HG02642 (cell line): ENCODE results near the gene ANKRD42.
"Not testable (repeated sequence)": the region's sequence is repeated elsewhere in the genome, so short reads cannot be mapped to it uniquely, and the experiment has no call there.

ENCODE experiments used
- ATAC-seq: cut with Tn5 transposase; IDR thresholded peaks from one replicate; pipeline ENCODE4 v1.9.1; 2021; ENCODE audit warnings: mild to moderate bottlenecking; ENCODE audit not compliant: unreplicated experiment, poor library complexity

ANKRD42 gene

DNA sequence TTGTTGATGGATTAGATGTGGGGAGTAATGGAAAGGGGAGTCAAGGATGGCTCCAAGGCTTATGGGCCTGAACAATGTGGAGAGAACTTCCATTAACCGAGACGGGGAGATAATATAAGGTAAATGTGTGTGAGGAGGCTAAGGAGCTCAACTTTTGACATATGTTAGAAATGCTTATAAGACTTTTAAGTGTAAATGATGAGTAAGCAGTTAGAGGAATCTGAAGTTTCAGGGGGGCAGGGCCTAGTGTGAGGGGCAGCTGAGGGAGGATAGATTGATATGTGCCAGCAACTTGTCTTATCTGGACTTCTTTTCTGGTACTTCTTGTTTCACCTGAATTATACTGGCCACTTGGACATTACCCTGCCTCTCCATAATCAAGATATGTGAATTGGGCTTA is 29.9 kb downstream of the ANKRD42 start:
- no peak for ATAC-seq

DNA sequence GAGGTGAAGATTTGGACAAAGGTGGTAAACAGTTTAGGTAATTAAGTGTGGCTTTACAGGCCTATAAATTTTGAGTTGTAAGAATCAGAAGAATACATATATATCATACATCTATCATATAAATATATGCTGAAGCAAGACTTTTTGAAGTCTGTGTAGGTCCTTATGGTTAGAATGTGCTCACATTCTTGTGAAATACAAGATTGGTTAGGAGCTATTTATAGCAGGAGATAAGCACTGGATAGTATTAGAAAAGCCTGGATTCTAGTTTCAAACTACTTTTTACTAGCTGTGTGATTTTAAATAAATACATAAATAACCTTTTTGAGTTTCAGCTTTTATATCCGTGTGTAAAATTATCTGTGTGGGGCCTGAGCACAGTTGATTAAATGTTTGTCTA is 42.3 kb downstream of the ANKRD42 start:
- no peak for ATAC-seq

DNA sequence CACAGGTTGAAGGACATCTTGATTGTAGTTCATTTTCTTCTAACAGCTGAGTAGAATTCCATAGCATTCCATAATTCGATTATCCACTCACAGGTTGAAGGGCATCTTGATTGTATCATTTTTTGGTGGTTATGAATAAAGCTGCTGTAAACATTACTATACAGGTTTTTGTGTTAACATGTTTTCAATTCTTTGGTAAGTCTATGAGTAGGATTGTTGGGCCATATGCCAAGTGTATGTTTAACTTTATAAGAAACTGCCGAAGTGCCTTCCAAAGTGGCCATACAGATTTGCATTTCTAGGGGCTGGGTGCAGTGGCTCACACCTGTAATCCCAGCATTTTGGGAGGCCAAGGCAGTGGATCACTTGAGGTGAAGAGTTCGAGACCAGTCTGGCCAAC is 44.6 kb downstream of the ANKRD42 start:
- ATAC-seq, result no peak

DNA sequence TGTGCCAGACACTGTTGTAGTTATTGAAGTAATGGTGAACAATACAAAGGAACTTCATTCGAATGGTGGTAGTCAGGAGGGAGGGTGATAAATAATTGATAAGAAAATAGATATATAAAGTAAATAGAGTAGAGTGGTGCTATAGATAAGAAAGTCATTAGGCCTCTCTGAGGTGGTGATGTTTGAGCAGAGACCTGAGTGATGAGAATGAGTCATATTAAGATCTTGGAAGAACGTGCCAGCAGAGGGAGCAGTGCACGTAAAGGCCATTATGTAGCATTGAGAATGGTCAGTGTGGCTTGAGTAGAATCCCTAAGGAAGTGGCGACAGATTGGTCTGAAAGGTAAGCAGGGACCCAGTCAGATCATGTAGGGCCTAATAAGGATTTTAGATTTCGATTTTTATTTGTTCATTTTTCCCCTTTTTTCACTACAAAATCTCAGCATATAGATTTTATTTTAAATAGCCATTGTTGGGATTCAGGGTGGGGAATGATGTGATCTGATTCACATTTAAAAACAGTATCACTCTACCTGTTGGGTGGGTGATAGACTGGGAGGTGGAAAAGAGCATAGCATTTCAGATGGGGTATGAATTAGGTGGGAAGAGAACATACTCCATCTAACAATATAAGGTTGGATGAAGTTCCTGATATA is 47.9 kb downstream of the ANKRD42 start:
- ATAC-seq, result no peak

DNA sequence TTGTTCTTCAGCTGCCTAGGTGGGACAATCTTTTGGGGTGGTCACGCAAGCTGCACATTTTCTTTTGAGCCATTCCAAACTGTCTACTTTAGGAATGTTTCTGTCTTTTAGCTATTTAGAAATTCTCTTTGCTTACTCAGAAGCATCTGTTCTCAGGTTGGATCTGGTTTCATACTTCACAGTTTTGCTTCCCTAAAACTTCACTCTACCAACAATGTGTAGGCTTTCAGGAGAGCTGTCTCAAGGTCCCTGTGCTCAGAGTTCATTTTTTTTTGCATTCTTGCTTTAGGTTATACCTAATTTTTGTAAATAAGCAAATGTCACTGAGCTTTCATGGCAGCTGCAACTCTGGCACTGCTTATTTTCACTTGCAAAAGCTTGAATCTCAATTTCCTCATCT is 55.9 kb downstream of the ANKRD42 start:
- ATAC-seq, result no peak

DNA sequence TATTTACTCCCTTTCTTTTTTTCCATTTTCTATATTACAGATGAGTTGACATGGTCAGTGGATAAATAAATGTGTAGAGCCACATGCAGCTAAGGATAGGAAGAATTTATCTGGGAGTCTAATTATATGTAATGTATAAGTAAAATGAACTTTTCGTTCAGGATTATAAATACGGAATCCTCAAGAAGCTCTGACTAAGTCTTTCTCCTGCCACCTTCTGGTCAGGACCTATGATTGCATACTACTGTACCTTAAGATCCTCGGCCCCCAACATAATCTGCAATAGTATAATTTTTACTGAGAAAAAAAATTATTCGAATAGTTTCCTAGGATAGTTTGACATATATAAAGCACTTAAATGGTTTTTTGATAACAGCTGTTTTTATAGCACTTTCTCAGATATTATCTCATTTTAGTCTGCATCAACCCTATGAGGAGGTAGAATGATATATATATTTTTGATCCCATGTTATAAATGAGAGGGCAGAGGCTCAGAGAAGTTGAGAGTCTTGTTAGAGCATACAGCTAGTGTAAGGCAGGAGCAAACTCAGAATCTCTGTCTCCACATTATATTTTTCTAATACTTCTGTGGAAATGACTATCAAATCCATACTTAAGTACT is 56.6 kb downstream of the ANKRD42 start:
- peak; percentile 65 for ATAC-seq

DNA sequence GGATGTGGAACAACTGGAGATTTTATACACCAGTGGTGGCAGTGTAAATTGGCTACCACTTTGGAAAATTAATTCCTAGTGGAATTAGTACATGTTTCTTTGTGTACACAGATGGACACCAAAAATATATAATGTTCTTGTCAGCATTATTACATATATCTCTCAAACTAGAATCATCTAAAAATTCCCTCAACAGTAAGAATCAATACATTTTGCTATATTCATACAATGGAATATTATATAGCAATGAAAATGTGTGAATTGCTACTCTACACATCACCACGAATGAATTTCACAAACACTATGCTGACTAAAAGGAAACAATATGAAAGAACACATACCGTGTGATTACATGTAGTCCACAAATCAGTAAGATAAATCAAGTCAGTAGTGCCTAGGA is 58.8 kb downstream of the ANKRD42 start:
- ATAC-seq, result no peak

DNA sequence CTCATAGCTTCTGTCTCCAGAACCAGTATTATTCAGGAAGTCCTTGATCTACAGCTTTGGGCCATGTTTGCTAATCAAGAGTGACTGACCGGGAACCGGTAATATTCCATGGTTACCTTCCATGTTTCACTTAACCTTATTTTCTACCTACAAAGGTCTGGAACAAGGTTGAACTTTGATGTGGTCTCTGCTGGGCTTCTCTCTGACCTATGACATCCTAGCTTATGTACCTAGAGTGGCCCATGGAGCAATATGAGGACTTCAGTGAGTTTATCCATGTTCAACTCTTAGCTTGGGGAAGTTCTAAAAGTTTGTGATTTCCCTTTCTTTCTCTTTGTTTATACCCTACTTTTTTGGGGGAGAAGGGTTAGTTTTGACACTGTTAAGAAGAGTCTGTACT is 59.4 kb downstream of the ANKRD42 start:
- no peak for ATAC-seq

DNA sequence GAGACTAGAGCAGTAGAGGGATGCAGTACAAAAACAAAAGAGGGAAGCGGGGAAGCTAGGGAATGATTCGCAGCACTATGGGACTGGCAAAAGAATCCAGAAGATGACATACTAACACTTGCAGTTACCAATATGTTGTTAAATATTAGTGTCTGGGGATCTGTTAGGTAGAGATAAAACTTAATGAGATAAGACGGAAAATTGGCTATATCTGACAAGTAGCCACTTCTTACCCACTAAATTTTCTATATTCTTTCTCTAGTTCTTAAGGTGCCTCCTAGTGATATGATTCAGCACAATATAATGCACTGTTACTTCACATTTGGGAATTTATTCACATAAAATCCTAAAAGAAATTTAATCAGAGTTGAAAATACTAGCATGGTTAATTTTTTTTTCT is 61.9 kb downstream of the ANKRD42 start:
- ATAC-seq, result no peak

DNA sequence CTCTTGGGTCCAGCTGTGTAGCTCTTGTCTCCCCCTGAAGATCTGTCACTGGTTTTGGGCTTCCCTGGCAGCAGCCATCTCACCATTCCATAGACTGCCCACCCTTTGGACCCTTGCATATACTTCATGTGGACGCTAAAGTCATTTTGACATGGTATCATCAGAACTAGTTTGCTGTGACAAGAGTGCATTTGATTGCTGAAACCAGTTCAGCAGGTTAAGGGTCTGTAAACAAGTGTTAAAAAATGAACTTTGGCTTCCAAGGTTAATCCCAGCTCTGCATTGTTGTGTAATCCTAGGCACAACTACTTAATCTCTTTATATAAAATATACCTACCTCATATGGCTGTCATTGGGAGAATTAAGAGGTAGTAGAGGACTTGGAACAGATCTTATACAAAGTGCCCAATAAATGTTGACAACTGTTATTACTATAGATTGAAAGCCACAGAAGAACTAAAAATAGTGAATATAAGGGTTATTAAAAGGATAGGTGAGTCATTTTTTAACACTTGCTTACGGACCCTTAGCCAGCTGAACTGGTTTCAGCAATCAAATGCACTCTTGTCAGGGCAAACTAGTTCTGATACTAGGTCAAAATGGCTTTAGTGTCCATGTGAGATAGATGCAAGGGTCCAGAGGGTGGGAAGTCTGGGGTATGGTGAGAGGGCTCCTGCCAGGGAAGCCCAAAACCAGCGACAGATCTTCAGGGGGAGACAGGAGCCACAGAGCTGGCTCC is 63.3 kb downstream of the ANKRD42 start:
- ATAC-seq, result no peak

DNA sequence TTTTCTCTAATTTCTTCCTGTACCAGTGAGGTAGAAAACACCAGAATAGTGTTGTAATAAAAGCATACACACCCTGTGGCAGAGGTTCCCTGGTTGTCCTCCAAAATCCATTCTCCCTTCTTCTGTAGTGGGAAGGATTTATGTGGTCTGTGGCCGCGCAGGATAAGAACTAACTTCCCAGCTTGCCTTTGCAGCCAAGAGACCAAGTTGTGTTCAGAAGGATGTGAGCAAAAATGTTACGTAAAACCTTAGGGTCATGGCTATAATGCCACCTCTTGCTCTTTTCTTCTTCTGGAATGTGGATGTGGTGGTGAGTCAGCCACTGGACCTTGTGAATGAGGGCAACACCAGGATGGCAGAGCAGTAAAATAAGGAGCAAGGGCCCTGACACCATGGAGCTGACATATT is 64.3 kb downstream of the ANKRD42 start:
- no peak for ATAC-seq

DNA sequence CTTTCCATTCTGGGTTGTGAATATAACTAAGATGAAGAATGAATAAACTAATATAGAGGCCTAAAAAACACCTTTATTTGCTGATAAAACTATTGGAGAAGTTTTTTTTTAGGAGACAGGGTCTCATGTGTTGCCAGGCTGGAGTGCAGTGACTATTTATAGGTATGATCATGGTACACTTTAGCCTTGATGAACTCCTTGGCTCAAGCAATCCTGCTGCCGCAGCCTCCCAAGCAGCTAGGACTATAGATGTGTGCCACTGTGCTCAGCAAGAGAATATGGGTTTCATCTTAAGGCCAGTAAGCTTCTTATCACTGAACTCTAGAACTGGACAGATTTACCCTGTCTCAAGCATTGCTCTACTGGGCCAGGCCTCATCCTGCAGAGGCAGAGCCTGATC is 66.0 kb downstream of the ANKRD42 start:
- no peak for ATAC-seq

DNA sequence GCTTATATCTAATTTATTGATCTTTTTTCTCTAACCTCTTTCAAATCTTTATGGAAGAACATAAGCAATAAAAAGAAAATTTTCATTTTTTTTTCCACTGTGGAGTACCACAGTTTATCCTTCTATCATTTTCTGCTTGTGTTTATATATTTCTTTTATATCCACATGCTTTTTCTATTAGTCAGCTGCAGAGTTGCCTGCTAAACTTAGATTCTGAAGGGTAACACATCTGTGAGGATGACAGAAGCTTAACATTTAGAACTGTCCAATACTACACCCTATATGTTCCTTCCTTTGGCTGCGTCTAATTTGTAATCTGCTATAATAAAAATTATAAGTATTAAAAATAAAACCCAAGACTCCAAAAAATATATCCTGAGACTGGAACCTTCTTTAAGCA is 71.8 kb downstream of the ANKRD42 start:
- ATAC-seq, result no peak

DNA sequence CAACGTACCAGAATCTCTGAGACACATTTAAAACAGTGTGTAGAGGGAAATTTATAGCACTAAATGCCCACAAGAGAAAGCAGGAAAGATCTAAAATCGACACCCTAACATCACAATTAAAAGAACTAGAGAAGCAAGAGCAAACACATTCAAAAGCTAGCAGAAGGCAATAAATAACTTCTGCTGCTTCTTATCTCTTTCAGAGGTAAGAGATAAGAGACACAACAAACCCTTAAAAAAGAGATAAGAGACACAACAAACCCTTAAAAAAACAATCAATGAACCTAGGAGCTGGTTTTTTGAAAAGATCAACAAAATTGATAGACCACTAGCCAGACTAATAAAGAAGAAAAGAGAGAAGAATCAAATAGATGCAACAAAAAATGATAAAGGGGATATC is 75.6 kb downstream of the ANKRD42 start:
- not testable (repeated sequence) for ATAC-seq

DNA sequence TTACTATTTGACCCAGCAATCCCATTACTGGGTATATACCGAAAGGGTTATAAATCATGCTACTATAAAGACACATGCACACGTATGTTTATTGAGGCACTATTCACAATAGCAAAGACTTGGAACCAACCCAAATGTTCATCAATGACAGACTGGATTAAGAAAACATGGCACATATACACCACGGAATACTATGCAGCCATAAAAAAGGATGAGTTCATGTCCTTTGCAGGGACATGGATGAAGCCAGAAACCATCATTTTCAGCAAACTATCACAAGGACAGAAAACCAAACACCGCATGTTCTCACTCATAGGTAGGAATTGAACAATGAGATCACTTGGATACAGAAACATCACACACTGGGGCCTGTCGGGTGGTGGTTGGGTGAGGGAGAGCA is 78.2 kb downstream of the ANKRD42 start:
- not testable (repeated sequence) for ATAC-seq

DNA sequence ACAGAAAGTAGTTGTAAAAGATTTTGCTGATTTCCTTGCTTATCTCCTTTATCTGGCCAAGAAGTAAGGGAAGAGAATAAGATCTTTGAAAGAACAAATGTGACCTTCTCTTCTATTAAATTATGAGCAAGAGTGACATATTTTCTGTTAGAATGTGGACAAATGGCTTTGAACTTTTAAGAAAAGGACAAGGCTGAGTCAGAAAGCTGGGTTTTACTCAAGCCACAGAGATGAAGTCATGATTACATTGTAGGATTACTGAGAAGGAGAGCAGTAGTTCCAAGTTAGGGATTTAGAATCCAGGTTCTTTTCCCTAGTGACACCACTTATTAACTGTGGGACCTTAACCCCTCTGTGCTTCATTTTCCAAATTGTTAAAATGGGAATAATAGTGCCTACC is 79.1 kb downstream of the ANKRD42 start:
- no peak for ATAC-seq

DNA sequence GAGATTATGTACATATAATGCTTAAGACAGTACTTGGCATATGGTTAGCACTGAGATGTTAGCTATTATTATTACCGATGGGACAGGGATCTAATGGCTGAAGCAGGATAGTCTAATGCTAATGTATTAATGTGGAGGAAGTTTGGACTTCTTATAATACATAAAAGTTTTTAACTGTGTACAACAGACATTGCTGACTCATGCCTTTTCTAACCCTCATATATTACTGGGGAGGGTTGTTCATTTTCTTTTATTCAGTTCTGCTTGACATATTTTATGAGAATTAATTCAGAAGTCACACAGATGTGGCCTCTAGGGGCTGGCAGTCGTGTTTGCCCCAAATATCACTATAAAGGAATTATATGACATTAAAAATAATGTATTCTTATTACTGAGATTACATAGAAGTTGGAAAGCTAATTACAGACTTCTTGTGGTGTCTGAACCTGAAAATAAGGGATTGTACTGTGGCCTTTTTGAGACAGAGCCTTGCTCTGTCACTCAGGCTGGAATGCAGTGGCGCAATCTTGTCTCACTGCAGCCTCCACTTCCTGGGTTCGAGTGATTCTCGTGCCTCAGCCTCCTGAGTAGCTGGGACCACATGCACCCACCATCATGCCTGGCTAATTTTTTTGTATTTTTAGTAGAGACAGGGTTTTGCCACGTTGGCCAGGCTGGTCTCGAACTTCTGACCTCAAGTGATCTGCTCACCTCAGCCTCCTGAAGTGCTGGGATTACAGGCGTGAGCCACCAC is 82.6 kb downstream of the ANKRD42 start:
- no peak for ATAC-seq

DNA sequence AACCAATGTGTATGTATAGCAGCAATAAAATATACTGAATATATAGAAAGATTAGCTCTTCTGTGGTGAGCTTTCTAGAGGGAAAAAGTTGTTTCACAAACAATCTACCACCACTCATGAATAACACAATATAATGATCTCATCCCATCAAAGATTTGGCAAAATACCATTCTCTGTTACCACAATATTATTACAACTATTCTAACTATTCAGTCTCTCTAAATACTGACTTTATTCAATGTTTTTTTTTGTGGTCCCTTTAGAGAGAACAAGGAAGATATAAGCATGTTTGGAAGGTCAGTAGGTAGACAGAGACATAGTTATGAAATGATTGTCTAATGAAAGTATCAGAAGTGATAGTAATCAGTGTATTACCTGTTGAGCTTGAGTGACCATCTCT is 84.8 kb downstream of the ANKRD42 start:
- no peak for ATAC-seq

DNA sequence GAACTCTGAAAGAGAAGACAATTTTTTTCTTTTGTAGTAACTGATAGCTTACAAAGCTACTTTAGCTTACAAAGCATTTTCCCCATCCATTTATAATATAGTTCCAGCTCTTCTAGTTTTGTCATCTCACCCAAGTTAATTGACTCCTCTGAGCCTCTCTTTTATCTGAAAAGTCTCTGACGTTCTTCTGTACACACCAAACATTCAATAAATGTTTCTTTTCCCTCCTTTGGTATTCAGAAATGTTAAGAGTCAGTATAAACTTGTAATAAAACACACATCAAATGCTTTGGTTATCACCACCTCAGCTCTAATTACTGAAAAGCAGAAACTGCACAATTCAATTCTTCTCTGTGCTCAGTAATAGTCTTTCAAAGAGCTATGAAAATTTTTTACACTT is 86.7 kb downstream of the ANKRD42 start:
- ATAC-seq, result no peak

DNA sequence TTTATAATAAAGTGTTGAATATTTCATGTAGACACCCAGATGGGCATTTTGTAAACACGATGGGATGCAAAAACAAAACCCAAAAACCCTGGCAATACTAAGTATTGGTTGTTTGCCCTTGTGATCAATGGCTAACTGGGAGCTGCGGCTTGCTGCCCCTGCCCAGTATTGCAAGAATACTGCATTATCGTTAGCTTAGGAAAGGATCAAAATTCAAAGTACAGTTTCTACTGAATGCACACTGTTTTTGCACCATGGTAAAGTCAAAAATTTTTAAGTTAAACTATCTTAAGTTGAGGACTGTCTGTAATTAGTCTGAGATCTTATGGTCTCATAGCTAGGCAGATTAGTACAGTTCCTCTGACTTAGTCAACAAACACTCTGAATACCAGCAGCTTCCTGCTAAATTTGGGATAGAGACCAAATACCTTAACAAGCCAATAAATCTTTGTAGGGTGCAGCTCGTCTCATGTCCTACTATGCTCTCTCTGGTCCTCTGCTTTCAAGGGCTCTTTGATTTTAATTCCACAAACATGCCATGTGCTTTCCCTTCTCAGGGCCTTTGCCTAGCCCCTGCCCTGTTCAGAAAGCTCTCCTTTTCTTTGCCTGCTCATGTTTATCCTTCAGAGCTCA is 88.7 kb downstream of the ANKRD42 start:
- no peak for ATAC-seq
